CD4-positive, alpha-beta T cell treated with Interleukin-17A for 4 hours (primary cell): ENCODE data around the gene GLT8D1.
"Not testable (repeated sequence)": the region's sequence is repeated elsewhere in the genome, so short reads cannot be mapped to it uniquely, and the experiment has no call there.

Experiments
- DNase-seq: peaks from one replicate; pipeline ENCODE4 v3.0.0-alpha.2; 2020; ENCODE audit warnings: mixed read lengths

Gene GLT8D1

DNA sequence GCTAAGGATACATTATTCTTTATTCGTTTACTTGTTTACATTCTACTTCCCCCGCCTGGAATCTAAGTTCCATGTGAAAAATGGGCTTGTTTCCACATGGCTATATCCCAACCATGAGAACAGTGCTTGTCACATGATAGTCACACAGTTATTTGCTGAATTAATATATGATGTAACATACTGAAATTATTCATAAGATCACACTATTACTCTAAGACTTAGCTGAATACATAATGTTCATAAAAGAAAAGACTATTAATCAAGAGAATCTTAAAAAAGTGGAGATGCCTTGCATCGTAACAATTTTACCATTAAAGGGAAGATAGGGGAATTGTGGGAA lies 26.4 kb downstream of the GLT8D1 start:
- no peak for DNase-seq

DNA sequence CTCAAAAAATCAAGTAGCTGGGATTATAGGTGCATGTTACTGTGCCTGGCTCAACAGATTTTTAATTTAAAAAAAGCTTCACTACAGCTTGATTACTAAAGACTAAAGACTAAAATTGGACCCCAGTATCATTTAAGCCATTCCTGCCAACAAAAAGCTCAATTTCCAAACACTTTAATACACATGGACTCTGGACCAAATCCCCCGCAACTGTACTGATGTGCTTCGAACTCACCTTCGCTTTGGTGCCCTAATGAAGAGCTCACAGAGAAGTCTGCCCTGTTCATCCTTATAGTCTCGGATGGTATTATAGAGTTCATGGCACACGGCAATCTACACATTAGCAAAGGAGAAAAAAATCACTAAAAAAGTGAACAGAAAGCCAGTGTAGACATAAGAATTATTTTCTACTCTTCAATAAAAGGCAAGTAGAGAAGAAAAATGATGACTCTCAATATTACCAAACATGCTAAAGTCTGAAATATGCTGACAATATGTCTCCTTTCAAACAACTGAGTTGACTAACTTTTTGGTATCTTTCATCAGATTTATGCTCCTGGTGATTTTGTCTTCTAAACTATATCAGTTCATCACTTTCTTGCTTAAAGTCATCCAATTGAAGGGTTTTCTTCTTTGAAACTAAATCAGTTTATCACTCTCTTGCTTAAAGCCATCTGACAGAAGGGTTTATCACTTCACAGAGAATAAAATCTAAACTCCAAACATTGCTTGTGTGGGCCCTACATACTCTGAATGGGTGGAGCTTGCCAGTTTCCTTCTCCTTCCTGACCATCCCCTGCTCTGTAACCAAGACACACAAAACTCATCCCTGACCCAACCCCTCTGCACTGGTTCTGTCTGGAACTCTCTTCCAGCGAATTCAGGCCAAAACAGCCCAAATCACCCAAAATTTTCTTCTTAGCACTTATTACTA lies 27.1 kb downstream of the GLT8D1 start:
- DNase-seq: no peak

DNA sequence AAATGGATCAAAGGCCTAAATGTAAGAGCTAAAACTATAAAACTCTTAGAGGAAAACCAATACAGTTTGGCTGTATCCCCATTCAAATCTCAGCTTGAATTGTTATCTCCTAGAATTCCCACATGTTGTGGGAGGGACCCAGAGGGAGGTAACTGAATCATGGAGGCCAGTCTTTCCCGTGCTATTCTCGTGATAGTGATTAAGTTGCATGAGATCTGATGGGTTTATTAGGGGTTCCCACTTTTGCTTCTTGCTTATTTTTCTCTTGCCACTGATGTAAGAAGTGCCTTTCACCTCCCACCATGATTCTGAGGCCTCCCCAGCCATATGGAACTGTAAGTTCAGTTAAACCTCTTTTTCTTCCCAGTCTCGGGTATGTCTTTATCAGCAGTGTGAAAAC lies 29.4 kb downstream of the GLT8D1 start:
- not testable (repeated sequence) for DNase-seq

DNA sequence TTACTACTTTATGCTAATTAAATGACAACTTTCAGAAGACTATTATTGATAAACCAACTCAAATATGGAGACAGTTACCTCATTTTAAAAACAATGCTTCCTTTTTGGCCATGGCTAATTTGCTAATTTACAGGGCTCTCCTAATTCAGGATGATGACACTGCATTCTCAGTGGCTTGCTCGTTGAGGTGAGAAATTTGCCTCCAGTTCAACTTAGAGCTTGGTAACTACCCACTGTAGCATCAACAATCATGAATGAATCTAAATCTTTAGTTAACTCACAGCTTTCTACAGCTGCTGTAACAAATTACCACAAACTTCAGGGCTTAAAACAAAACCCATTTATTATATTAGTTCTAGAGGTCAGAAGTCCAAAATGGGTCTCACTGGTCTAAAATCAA lies 33.9 kb downstream of the GLT8D1 start:
- DNase-seq: no peak

DNA sequence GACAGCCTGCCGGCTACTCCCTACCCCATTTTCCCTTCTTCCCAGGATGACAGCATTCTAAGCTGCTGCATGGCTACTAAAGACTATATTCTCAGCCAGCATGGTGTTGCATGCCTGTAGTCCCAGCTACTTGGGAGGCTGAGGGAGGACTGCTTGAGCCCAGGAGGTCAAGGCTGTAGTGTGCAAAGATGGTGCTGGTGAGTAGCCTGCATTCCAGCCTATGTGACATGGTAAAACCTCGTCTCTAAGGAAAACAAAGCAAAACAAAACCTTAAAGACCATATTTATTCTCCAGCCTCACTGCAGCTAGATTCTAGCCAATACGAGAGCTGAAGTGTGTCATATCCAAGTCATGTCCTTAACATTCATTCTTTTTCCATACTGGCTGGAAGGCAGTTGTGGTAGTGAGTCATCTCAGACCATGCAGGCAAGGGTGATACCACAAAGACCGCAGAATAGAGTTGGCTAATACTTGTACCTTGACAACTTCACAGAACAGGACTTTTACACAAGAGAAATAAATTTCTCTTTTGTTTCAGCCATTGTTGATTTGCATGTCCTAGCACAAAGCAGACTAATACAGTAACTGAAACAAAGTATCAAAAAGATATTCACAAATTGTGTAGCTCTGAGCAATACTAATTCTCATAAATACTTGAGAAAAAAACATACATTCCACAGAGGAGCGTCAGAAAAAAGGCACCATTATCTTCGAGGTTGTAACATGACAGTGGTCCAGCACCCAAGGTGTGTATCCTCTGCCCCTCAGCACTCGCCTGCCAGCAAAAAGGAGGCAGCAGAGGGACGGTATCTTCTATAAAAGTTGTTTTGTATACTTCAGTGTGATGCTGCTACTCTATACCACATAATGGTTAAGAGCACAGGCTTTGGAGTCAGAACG lies 34.7 kb downstream of the GLT8D1 start:
- DNase-seq: peak; percentile 18

DNA sequence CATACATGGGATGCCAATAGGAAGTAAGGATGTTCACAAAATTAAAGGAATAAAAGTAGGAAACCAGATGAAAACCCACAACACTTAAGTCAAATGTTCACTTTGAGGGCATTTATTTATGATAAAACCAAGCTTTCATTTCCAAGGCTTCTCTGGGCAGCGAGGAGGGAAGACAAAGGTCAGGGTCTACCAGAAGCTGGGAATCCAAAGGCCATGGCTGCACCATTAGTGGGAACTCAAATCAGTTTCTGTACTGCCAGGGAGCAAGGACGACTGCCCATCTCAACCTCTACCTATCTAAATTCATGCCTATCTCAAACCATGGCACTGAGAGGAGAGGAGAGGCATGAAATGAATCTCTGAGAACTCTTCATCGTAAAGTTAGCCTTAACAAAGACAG lies 42.5 kb downstream of the GLT8D1 start:
- no peak for DNase-seq

DNA sequence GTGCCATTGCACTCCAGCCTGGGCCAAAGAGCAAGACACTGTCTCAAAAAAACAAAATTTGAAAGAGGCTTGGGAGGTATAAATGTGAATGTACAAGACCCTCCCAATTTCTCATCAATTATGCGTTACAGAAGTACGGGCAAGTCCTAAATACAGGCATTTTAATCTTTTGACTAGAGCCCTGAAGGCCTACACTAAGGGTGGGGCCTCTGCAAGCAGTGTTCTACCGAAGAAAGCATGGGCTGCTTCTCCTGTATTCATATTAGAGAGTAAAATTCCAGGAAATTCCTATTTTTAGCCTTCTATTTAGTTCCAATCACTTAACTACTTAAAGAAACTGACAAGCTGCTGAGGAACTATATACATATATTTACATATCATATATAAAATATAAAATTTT lies 45.5 kb downstream of the GLT8D1 start:
- DNase-seq: no peak

DNA sequence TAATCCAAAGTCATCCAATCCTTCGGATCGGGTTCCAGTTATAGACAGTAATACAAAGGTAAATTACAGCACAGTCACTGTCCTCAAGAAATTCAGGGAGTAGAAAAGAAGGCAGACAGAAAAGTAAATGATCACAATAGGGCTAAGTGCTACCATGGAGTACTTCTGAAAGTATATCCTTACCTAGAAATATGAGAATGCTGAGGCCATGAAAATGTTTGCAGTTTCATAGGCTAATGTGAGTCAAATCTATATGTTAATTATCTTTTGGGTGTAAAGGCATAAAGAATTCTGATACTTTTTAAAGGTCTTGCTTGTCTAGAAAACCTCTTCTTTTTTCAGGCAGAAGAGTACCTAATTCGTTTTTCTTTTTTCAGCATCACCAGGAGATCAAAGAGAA lies 49.7 kb downstream of the GLT8D1 start:
- DNase-seq: no peak

DNA sequence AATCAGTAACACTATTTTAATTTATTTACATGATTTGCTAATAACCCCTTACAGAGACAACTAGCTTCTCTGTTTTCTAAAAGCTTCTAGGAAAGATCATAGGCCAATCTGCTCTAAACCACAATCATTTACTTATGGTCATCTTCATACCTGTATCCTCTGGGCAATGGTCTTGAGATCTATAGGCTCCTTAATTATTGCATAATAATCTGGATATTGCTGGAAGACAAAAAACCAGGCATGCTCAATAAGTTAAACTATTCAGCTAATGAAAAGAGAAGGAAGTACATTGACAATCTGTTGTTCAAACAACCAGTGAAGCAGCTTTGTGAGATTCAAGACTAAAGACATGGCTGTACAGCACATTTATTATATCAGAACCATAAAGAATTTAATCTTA lies 54.0 kb downstream of the GLT8D1 start:
- DNase-seq: no peak

DNA sequence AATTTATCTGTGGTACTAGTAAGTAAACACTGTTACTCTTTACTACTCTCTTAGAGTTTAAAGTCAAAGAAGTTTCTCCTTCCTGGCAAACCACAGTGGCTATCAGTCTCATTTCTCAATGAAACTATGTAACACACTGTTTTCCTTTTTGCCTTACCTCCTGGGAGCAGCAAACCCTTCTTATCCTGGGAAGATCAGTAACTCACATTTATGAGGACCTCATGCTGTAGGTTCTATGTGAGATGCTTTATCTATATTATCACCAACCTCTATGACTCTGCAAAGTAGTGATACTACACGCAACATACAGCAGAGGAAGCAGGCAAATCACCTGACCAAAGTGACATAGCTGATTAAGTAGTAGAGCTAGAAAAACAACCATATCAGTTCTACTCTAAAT lies 55.2 kb downstream of the GLT8D1 start:
- no peak for DNase-seq

DNA sequence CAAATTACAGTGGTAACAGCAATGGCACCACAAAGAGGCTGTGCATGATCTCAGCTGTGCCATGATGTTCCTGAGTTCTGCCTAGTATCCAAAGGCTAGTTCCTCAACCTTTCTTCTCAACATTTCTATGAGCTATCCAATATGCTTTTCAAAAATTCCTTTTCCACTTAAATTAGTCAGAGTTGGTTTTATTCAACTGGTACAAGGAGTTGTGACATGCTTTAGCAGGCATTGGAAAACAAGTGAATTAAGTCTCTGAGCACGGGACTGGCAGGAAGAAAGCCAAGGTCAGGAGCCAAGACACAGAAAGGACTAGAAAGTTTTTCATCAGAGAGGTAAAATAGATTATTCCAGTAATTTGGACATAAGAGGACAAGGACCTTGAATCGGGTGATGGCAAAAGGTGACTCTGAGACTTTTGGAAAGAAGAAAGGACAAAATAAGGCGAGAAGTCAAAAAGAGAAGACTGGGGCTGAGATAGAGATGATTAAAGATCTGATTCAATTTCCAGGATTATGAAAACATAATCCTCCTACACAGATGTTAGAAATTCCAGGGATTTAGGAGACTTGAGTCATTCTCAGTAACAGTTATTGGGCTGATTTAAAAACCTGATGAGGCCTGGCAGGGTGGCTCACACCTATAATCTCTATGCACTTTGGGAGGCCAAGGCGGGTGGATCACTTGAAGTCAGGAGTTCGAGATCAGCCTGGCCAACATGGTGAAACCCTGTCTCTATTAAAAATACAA lies 56.0 kb downstream of the GLT8D1 start:
- DNase-seq: no peak

DNA sequence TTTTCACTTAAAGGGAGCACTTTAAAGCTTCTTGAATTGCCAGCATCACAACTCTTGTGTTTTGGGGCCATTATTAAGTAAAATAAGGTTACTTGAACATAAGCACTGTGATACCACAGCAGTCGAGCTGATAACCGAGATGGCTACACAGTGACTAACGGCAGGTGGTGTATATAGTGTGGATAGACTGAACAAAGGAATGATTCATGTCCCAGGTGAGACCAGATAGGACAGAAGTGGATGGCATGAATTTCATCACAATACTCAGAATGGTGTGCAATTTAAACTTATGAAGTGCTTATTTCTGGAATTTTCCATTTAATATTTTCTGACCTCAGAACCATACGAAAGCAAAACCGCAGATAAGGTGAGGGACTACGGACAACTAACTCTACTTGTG lies 60.0 kb downstream of the GLT8D1 start:
- no peak for DNase-seq
